Liver (tissue), 3 donors: ENCODE measurements around the gene WDR36.

Source experiments
- CTCF ChIP-seq: fragments of 150-350 bp; IDR thresholded peaks from 2 replicates; pipeline ENCODE4 v1.5.1; 2017; ENCODE audit warnings: improper control_type of control experiment, low read depth, low read length; ENCODE audit not compliant: missing input control
- GABPA ChIP-seq, 2 donors: IDR thresholded peaks in 1 of 2; conservative IDR thresholded peaks in 1 of 2; 2 replicates each; pipeline ENCODE4 v1.6.1; 2016; ENCODE audit warnings: antibody characterized with exemption in 2 of 2, mild to moderate bottlenecking in 1 of 2, moderate library complexity in 1 of 2
- REST ChIP-seq: IDR thresholded peaks from 2 replicates; pipeline ENCODE4 v1.6.1; 2016; ENCODE audit warnings: antibody characterized with exemption, mild to moderate bottlenecking
- TAF1 ChIP-seq: conservative IDR thresholded peaks from 2 replicates; pipeline ENCODE4 v1.6.1; 2016; ENCODE audit warnings: antibody characterized with exemption, mild to moderate bottlenecking
- YY1 ChIP-seq: IDR thresholded peaks from 2 replicates; pipeline ENCODE4 v1.6.1; 2016; ENCODE audit warnings: antibody characterized with exemption, mild to moderate bottlenecking
- ZBTB33 ChIP-seq: IDR thresholded peaks from 2 replicates; pipeline ENCODE4 v1.6.1; 2016; ENCODE audit warnings: antibody characterized with exemption
- donor health status: healthy.
- donor health status: healthy.

- TF ChIP-seq CTCF, result no peak
- TF ChIP-seq GABPA (IDR thresholded peaks at IDR 0.05 in 1 of 2, conservative IDR thresholded peaks at IDR 0.05 in 1 of 2), result no peak
- no peak for TF ChIP-seq REST
- no peak for TF ChIP-seq TAF1
- no peak for TF ChIP-seq YY1
- TF ChIP-seq ZBTB33, result no peak
These were observed 37.8 kb downstream of the WDR36 start for GRCh38 chr5:111129938-111130337.
